Osteocyte (in vitro differentiated cells): ENCODE data around the gene BICD1. TPM values are rescaled to one million over a fixed set of nuclear protein-coding genes. Genes with fewer than 3 reads are reported as not detected.
"Not testable (repeated sequence)": the region's sequence is repeated elsewhere in the genome, so short reads cannot be mapped to it uniquely, and the experiment has no call there.

Experiments
- DNase-seq: peaks from one replicate; pipeline ENCODE4 v3.0.0; 2021; ENCODE audit warnings: mixed read lengths; ENCODE audit not compliant: unreplicated experiment; ENCODE audit errors: extremely low spot score
- H3K27ac Mint-ChIP-seq: one replicate; pipeline ENCODE4 v1.8.0; 2021; ENCODE audit warnings: mild to moderate bottlenecking, mixed read lengths; ENCODE audit not compliant: unreplicated experiment
- H3K27me3 Mint-ChIP-seq: one replicate; pipeline ENCODE4 v1.8.0; 2021; ENCODE audit warnings: mixed read lengths; ENCODE audit not compliant: unreplicated experiment
- H3K36me3 Mint-ChIP-seq: one replicate; pipeline ENCODE4 v1.8.0; 2021; ENCODE audit warnings: mixed read lengths; ENCODE audit not compliant: unreplicated experiment
- H3K4me1 Mint-ChIP-seq: one replicate; pipeline ENCODE4 v1.8.0; 2021; ENCODE audit warnings: mixed read lengths; ENCODE audit not compliant: unreplicated experiment
- H3K4me3 Mint-ChIP-seq: one replicate; pipeline ENCODE4 v1.8.0; 2021; ENCODE audit warnings: mild to moderate bottlenecking, moderate library complexity, mixed read lengths; ENCODE audit not compliant: unreplicated experiment
- H3K9me3 Mint-ChIP-seq: one replicate; pipeline ENCODE4 v1.8.0; 2021; ENCODE audit warnings: mixed read lengths; ENCODE audit not compliant: unreplicated experiment
- total RNA-seq: library from RNA; stranded (reverse); gene quantifications from 2 replicates; pipeline ENCODE4 v1.2.1, GENCODE V29; 2021
- TF ChIP-seq, protein P1 (sequence below): fragments of 200-600 bp; sonication (generic); IDR thresholded peaks from 2 replicates; pipeline ENCODE4 v1.5.0; 2021; ENCODE audit warnings: antibody characterized with exemption, mild to moderate bottlenecking, moderate library complexity

Gene BICD1
- total RNA-seq, 1 donor from 2014 or later: 47.6 TPM

DNA sequence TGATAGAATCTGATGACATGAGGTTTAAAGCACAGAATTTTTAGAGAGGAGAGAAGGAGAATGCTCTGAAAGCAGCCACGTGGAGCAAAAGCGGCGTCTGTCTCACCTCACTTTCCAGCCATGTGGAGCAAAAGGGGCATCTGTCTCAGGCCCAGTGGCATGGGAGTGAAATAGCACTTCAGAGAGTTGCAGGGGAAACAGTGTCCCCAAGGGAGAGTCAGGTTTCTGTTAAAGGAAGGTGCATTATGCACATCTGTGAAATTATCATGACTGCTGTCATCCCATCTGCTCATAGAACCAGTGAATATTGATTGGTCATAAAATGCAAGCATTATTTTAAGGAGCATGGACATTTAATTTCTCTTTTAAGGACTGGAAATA is 124.0 kb downstream of the BICD1 start:
- H3K36me3 Mint-ChIP-seq: no peaks in the 10 kb centered on the region
- H3K4me3 Mint-ChIP-seq: no peak overlapping the region
- no peak for DNase-seq
- no peaks in the 10 kb centered on the region for H3K4me1 Mint-ChIP-seq
- TF ChIP-seq, protein P1, sequence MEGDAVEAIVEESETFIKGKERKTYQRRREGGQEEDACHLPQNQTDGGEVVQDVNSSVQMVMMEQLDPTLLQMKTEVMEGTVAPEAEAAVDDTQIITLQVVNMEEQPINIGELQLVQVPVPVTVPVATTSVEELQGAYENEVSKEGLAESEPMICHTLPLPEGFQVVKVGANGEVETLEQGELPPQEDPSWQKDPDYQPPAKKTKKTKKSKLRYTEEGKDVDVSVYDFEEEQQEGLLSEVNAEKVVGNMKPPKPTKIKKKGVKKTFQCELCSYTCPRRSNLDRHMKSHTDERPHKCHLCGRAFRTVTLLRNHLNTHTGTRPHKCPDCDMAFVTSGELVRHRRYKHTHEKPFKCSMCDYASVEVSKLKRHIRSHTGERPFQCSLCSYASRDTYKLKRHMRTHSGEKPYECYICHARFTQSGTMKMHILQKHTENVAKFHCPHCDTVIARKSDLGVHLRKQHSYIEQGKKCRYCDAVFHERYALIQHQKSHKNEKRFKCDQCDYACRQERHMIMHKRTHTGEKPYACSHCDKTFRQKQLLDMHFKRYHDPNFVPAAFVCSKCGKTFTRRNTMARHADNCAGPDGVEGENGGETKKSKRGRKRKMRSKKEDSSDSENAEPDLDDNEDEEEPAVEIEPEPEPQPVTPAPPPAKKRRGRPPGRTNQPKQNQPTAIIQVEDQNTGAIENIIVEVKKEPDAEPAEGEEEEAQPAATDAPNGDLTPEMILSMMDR: no peak
- H3K27ac Mint-ChIP-seq: no peak overlapping the region
- no peaks in the 10 kb centered on the region for H3K9me3 Mint-ChIP-seq
- H3K27me3 Mint-ChIP-seq: no peaks in the 10 kb centered on the region

DNA sequence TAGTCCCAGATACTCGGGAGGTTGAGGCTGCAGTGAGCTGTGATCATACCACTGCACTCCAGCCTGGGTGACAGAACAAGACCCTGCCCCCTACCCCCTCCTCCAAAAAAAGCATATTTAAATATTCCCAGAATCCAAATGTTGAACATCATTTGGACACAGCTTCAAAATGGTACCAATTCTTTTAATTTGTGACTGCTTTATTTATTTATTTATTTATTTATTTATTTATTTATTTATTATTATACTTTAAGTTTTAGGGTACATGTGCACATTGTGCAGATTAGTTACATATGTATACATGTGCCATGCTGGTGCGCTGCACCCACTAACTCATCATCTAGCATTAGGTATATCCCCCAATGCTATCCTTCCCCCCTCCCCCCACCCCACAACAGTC is 124.7 kb downstream of the BICD1 start:
- H3K27me3 Mint-ChIP-seq: not testable (repeated sequence)

DNA sequence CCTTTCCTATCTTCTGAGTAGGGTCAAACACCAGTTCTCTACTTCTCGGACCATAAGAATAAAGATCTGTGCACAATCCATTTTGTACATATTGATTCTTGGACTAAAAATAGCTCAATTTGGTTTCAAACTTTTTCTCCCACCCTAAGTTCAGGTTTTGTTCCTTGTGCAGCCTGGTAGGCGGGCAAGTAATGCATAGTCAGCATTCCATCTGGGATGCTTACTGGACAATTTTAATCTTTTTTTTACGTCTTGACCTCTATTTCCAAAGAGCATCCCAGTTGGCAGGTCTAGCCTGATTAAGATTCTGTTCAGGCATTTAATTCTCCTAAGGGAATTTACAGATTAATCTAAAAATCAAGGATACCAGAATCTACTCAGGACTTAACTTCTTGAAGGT is 126.9 kb downstream of the BICD1 start:
- H3K4me3 Mint-ChIP-seq: no peak overlapping the region
- H3K27me3 Mint-ChIP-seq: no peaks in the 10 kb centered on the region
- peaks cover 8% of the 10 kb centered on the region for H3K36me3 Mint-ChIP-seq
- H3K9me3 Mint-ChIP-seq: peaks cover 11% of the 10 kb centered on the region
- no peaks in the 10 kb centered on the region for H3K4me1 Mint-ChIP-seq
- no peak for DNase-seq
- H3K27ac Mint-ChIP-seq: no peak overlapping the region
- TF ChIP-seq, protein P1: no peak

More for the DNA sequence above, 124.7 kb downstream of the BICD1 start:
- not testable (repeated sequence) for H3K4me3 Mint-ChIP-seq, H3K4me1 Mint-ChIP-seq, H3K36me3 Mint-ChIP-seq, H3K27ac Mint-ChIP-seq, DNase-seq, H3K9me3 Mint-ChIP-seq

DNA sequence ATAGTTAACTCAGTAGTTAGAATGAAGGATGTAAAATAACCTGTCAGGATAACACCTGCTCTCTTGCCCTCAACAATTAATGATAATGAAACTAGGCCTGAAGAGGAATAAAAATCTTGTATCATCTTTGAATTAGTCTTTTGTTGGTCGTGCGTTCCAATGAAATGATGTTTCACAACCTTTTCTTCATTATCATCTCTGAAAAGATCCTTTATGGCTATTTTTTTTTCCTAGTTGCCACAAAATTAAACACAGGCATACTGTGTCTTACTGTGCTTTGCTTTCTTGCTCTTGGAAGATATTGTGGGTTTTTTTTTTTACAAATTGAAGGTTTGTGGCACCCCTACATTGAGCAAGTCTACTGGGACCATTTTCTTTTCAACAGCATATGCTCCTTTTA is 128.6 kb downstream of the BICD1 start:
- H3K27me3 Mint-ChIP-seq: no peaks in the 10 kb centered on the region
- no peak overlapping the region for H3K4me3 Mint-ChIP-seq
- H3K36me3 Mint-ChIP-seq: peaks cover 8% of the 10 kb centered on the region
- DNase-seq: no peak
- H3K27ac Mint-ChIP-seq: no peak overlapping the region
- TF ChIP-seq, protein P1: no peak
- H3K9me3 Mint-ChIP-seq: peaks cover 11% of the 10 kb centered on the region
- peaks cover under 1% of the 10 kb centered on the region for H3K4me1 Mint-ChIP-seq

DNA sequence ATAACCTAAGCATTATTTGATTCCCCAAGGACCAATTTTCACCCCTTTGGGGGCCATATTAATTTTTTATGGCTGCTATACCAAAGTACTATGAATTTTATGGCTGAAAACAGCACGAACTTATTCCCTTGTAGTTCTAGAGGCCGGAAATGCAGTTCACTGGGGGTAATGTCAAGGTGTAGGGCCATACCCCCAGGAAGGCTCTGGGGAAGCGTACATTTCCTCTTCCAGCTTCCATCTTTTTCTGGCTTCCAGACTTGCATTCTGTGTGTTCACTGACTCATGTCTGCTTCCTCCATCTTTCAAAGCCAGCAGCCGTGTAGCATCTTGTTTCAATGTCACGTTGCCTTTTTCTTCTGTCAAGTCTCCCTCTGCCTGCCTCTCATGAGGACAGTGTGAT is 133.5 kb downstream of the BICD1 start:
- no peak for DNase-seq
- TF ChIP-seq, protein P1: no peak
- H3K27me3 Mint-ChIP-seq: no peaks in the 10 kb centered on the region
- H3K9me3 Mint-ChIP-seq: peaks cover 11% of the 10 kb centered on the region
- H3K27ac Mint-ChIP-seq: no peak overlapping the region
- no peak overlapping the region for H3K4me3 Mint-ChIP-seq
- H3K4me1 Mint-ChIP-seq: peaks cover 7% of the 10 kb centered on the region
- peaks cover 10% of the 10 kb centered on the region for H3K36me3 Mint-ChIP-seq

DNA sequence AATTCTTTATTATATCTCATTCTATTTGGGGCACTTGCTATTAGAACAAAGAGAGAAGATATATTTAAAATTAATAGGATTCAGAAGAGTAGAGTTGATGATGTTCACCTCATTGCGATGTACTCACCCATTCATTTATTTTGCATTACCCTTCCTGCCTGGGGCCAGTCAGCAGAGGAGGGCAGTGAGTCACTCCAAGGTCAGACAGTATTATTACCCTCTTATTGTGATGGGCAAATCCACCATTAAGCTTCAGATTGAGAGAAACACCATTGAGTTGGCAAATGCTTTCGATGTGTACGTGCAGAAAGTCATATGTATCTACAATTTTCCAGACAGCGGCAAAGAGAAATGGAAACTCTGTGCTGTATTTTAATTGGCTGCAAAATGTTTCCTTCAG is 134.2 kb downstream of the BICD1 start:
- Mint-ChIP-seq H3K27ac (no peak overlapping the region), H3K4me1 (peaks cover 7% of the 10 kb centered on the region), H3K4me3 (no peak overlapping the region), H3K36me3 (peaks cover 10% of the 10 kb centered on the region), H3K9me3 (peaks cover 11% of the 10 kb centered on the region), H3K27me3 (no peaks in the 10 kb centered on the region)
- no peak for DNase-seq
- TF ChIP-seq, protein P1: no peak
